Kidney glomerular epithelial cell (primary cell): ENCODE measurements around the gene LMAN1.
A peak's percentile ranks its signal among the peaks of the same experiment; 100 is the strongest.

Experiments
- DNase-seq: peaks from one replicate; lab custom pipeline; 2025; lab: John Stamatoyannopoulos, UW

Gene LMAN1

DNA sequence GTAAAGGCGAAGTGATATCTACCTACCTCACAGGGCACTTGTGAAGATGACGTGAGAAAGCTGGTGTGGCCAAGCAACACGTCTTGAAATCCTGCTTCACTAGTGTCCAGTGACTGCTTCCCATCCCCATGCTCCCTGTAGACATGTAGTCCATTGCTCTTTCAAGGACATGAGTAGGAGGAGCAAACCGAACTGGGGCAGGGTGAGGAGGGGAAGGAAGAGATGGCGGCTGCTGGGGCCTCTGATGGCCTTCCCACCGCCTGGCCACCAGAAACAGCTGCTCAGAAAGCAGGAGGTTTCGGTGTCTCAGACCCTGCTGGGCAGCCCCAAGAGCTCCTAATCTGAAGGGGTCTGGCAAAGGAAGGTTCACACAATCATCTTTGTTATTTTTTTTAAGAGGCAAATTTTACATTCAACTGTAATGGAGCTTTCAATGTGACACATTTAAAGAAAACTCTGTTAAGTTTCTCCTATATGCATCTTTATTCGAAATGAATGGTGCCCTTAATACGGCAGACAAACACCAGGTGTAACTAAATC lies 55.3 kb downstream of the LMAN1 start:
- DNase-seq: no peak

- no peak for DNase-seq
Measured at GRCh38 chr18:59303006-59303405, 56.1 kb downstream of the LMAN1 start.

GRCh38 chr18:59301929-59302328 lies 57.1 kb downstream of the LMAN1 start:
- no peak for DNase-seq

- DNase-seq: peak; percentile 18
Measured at GRCh38 chr18:59300676-59301285, 58.3 kb downstream of the LMAN1 start.

GRCh38 chr18:59298871-59299270 lies 60.2 kb downstream of the LMAN1 start:
- DNase-seq: no peak

GRCh38 chr18:59293317-59293716 lies 65.7 kb downstream of the LMAN1 start:
- DNase-seq: no peak

- DNase-seq: no peak
Measured at GRCh38 chr18:59286341-59286740, 72.7 kb downstream of the LMAN1 start.

GRCh38 chr18:59282341-59282740 lies 76.7 kb downstream of the LMAN1 start:
- DNase-seq: no peak

GRCh38 chr18:59279722-59280121 lies 79.3 kb downstream of the LMAN1 start:
- DNase-seq: no peak

DNA sequence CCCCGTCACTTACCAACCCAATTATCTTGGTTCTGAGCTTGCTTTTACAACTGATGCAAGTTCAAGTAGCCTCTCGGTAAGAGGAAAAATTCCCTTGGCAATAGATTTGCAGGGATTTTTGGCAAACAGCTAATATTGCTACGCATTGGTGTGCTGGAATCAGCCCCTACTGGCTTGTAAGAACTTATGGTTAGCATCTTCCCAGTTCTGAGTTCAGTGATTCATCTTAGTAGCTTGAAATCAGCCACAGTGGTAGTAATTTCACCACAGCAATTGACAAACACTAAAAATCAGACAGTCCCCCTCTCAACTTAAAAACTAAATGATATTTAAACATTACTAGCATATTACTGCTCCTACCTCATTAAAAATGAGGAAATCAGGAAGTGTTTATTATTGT lies 79.9 kb downstream of the LMAN1 start:
- DNase-seq: no peak

GRCh38 chr18:59278793-59279192 lies 80.3 kb downstream of the LMAN1 start:
- DNase-seq: no peak
